PC-3 (cell line): ENCODE results near the gene POTEF. TPM values are rescaled to one million over a fixed set of nuclear protein-coding genes. Genes with fewer than 3 reads are reported as not detected.
"Not testable (repeated sequence)": the region's sequence is repeated elsewhere in the genome, so short reads cannot be mapped to it uniquely, and the experiment has no call there.

Source experiments
- ATAC-seq: fragments of 200-7000 bp; cut with Tn5 transposase; 2 replicates; pipeline ENCODE4 v1.9.1; 2020; ENCODE audit warnings: mild to moderate bottlenecking, moderate library complexity
- BruUV-seq: library from RNA; stranded (reverse); fragments of 400-500 nt; replicated peaks from 2 replicates; lab custom pipeline; 2021; lab: Mats Ljungman, UMichigan
- CTCF ChIA-PET: fragments of 300-600 bp; sonication (Branson Sonifier 250); formaldehyde crosslinking; loops from one replicate; lab custom pipeline; 2022; ENCODE audit warnings: antibody characterized with exemption; lab: Charles Lee
- POLR2A ChIA-PET: fragments of 300-600 bp; sonication (Branson Sonifier 250); formaldehyde crosslinking; loops from one replicate; lab custom pipeline; 2022; ENCODE audit warnings: antibody characterized with exemption; ENCODE audit not compliant: unreplicated experiment; lab: Charles Lee
- DNase-seq: peaks from one replicate; pipeline ENCODE4 v3.0.0-alpha.2; 2015
- H2AFZ ChIP-seq: fragments of 300-600 bp; sonication (generic); 2 replicates; pipeline ENCODE4 v1.6.0; 2016; ENCODE audit warnings: antibody characterized with exemption, low read length
- H3F3A ChIP-seq: fragments of 300-600 bp; sonication (generic); one replicate; pipeline ENCODE4 v1.6.0; 2017; ENCODE audit warnings: antibody characterized with exemption, low read length, control low read depth, mild to moderate bottlenecking; ENCODE audit not compliant: unreplicated experiment
- H3K27ac ChIP-seq: fragments of 300-600 bp; sonication (generic); 2 replicates; pipeline ENCODE4 v1.5.1; 2016; ENCODE audit warnings: mild to moderate bottlenecking, low read length
- H3K27me3 ChIP-seq: fragments of 300-600 bp; sonication (generic); 2 replicates; pipeline ENCODE4 v1.6.1; 2016; ENCODE audit warnings: low read length, mixed read lengths
- H3K36me3 ChIP-seq: fragments of 300-600 bp; sonication (generic); 2 replicates; pipeline ENCODE4 v1.6.1; 2016; ENCODE audit warnings: low read depth, mixed run types, low read length, mixed read lengths
- H3K4me1 ChIP-seq: fragments of 300-600 bp; sonication (generic); 2 replicates; pipeline ENCODE4 v1.5.1; 2016; ENCODE audit warnings: low read length; ENCODE audit not compliant: insufficient read depth
- H3K4me2 ChIP-seq: fragments of 300-600 bp; sonication (generic); 2 replicates; pipeline ENCODE4 v1.6.0; 2016; ENCODE audit warnings: low read length
- H3K4me3 ChIP-seq: fragments of 300-600 bp; sonication (generic); 2 replicates; pipeline ENCODE4 v1.5.1; 2016; ENCODE audit warnings: mild to moderate bottlenecking, low read length, mixed read lengths
- H3K79me2 ChIP-seq: fragments of 300-600 bp; sonication (generic); 2 replicates; pipeline ENCODE4 v1.6.1; 2017; ENCODE audit warnings: low read length, mixed read lengths
- H3K9ac ChIP-seq: fragments of 300-600 bp; sonication (generic); 2 replicates; pipeline ENCODE4 v1.6.0; 2016; ENCODE audit warnings: mild to moderate bottlenecking, low read length
- H3K9me2 ChIP-seq: fragments of 300-600 bp; sonication (generic); replicated peaks from 2 replicates; pipeline ENCODE4 v1.6.1; 2016; ENCODE audit warnings: mixed run types, low read length, mixed read lengths
- H3K9me3 ChIP-seq: fragments of 300-600 bp; sonication (generic); 2 replicates; pipeline ENCODE4 v1.6.1; 2016; ENCODE audit warnings: low read length, mixed read lengths
- H4K20me1 ChIP-seq: fragments of 300-600 bp; sonication (generic); 2 replicates; pipeline ENCODE4 v1.6.1; 2016; ENCODE audit warnings: low read length, mixed read lengths
- EZH2 ChIP-seq: fragments of 300-600 bp; sonication (generic); IDR thresholded peaks from one replicate; pipeline ENCODE4 v1.6.1; 2017; ENCODE audit warnings: antibody characterized with exemption, mild to moderate bottlenecking, low read length; ENCODE audit not compliant: unreplicated experiment
- EZH2phosphoT487 ChIP-seq: fragments of 300-600 bp; sonication (generic); IDR thresholded peaks from 2 replicates; pipeline ENCODE4 v1.6.1; 2018; ENCODE audit warnings: mild to moderate bottlenecking, antibody characterized with exemption, low read length, borderline replicate concordance
- intact Hi-C: fragments of 100-400 bp; cut with micrococcal nuclease; formaldehyde crosslinking; loops from 2 replicates; pipeline ENCODE4 v1.9.0; 2023
- total RNA-seq: library from RNA; depleted of rRNA; stranded (reverse); fragments of >200 nt; gene quantifications from 2 replicates; pipeline ENCODE4 v1.2.3, GENCODE V29; 2014
- TF ChIP-seq, protein P1 (sequence below): fragments of 300-600 bp; sonication (generic); conservative IDR thresholded peaks from 2 replicates; pipeline ENCODE4 v1.5.1; 2017; ENCODE audit warnings: antibody characterized with exemption, low read depth, mild to moderate bottlenecking, low read length

POTEF gene
- total RNA-seq, 1 experiment from 2014 or later: not detected

DNA sequence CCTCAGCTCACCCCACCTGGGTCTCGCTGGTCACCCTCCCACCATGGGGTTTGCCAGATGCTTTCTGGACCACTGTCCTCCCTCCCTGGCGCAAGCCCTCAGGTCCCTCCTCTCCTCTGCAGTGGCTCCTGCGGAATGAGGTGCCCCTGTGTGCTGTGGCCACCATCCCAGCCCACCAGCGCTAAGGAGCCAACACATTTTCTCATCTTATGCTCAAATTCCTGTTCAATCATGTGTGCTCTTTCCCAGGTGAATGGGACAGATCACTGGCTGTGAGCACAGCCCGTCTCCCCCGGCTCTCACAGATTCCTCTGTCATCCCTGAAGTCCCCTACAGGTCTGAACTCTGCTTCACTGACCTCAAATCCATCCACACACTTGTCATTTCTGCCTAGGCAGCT lies 31.1 kb upstream of the POTEF start:
- ATAC-seq (no peak), DNase-seq (no peak)
- H3K4me3 ChIP-seq: no peak overlapping the region
- H3F3A ChIP-seq: no peaks in the 10 kb centered on the region
- BruUV-seq: no TSS peak
- CTCF ChIA-PET: no interaction called here
- no peak overlapping the region for H3K9ac ChIP-seq
- H3K9me2 ChIP-seq: no peaks in the 10 kb centered on the region
- H3K36me3 ChIP-seq: peaks cover under 1% of the 10 kb centered on the region; the same call in 1 of the 2 replicates
- no peaks in the 10 kb centered on the region for H4K20me1 ChIP-seq
- no peak overlapping the region for H3K4me2 ChIP-seq
- TF ChIP-seq, protein P1, sequence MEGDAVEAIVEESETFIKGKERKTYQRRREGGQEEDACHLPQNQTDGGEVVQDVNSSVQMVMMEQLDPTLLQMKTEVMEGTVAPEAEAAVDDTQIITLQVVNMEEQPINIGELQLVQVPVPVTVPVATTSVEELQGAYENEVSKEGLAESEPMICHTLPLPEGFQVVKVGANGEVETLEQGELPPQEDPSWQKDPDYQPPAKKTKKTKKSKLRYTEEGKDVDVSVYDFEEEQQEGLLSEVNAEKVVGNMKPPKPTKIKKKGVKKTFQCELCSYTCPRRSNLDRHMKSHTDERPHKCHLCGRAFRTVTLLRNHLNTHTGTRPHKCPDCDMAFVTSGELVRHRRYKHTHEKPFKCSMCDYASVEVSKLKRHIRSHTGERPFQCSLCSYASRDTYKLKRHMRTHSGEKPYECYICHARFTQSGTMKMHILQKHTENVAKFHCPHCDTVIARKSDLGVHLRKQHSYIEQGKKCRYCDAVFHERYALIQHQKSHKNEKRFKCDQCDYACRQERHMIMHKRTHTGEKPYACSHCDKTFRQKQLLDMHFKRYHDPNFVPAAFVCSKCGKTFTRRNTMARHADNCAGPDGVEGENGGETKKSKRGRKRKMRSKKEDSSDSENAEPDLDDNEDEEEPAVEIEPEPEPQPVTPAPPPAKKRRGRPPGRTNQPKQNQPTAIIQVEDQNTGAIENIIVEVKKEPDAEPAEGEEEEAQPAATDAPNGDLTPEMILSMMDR: no peak
- no peak for TF ChIP-seq EZH2phosphoT487
- no peak for TF ChIP-seq EZH2
- no peak overlapping the region for H3K27ac ChIP-seq
- POLR2A ChIA-PET: no interaction called here
- H3K27me3 ChIP-seq: no peaks in the 10 kb centered on the region
- H2AFZ ChIP-seq: no peak overlapping the region
- H3K4me1 ChIP-seq: no peaks in the 10 kb centered on the region
- H3K79me2 ChIP-seq: no peaks in the 10 kb centered on the region
- intact Hi-C loops: no loop called here
- H3K9me3 ChIP-seq: no peaks in the 10 kb centered on the region

DNA sequence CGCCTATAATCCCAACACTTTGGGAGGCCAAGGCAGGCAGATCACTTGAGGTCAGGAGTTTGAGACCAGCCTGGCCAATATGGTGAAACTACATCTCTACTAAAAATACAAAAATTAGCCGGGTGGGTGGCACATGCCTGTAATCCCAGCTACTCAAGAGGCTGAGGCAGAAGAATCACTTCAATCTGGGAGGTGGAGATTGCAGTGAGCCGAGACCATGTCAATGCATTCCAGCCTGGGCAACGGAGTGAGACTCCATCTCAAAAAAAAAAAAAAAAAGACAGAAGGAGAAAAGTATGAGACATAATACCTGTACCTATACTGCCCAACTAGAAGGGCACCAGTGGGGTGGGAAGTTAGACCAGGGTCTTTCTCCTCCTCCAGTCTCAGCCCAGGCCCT lies 30.4 kb upstream of the POTEF start:
- H3K9ac ChIP-seq, POLR2A ChIA-PET, CTCF ChIA-PET, intact Hi-C loops, H3F3A ChIP-seq, ATAC-seq, H3K36me3 ChIP-seq, BruUV-seq, H3K9me3 ChIP-seq, H3K4me2 ChIP-seq, H4K20me1 ChIP-seq, H3K27me3 ChIP-seq, H3K4me3 ChIP-seq, DNase-seq, H3K4me1 ChIP-seq, H3K9me2 ChIP-seq, H2AFZ ChIP-seq, H3K79me2 ChIP-seq, H3K27ac ChIP-seq: not testable (repeated sequence)

DNA sequence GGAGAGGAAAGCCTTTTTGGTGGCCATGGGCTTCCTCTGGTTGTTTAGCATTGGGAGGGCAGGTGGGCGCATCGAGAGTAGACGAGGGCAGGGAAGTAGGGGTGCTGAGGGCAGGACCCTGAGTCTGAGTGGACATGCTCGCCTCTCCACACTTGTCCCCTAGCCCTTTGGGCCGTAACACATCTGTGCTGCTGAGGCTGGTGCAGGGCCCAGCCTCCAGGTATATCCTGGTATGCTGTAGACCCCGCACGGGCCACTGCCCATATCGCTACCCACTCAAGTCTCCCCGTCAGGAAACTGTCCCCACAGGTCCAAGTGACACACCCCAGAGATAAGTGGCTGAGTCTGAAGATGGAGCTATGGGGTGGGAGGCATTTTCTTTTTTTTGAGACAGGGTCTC lies 29.6 kb upstream of the POTEF start:
- Histone ChIP-seq H3K9me3 (no peaks in the 10 kb centered on the region), H2AFZ (no peak overlapping the region), H3K27ac (no peak overlapping the region), H3K36me3 (no peaks in the 10 kb centered on the region), H3K4me3 (no peak overlapping the region), H3K4me1 (no peaks in the 10 kb centered on the region), H4K20me1 (no peaks in the 10 kb centered on the region), H3F3A (no peaks in the 10 kb centered on the region), H3K79me2 (no peaks in the 10 kb centered on the region), H3K4me2 (no peak overlapping the region), H3K9me2 (no peaks in the 10 kb centered on the region), H3K9ac (no peak overlapping the region), H3K27me3 (no peaks in the 10 kb centered on the region)
- TF ChIP-seq, protein P1: no peak
- no peak for TF ChIP-seq EZH2phosphoT487
- no peak for TF ChIP-seq EZH2
- ChIA-PET POLR2A (no interaction called here), CTCF (no interaction called here)
- BruUV-seq: no TSS peak
- ATAC-seq (no peak), DNase-seq (no peak)
- intact Hi-C loops: no loop called here

DNA sequence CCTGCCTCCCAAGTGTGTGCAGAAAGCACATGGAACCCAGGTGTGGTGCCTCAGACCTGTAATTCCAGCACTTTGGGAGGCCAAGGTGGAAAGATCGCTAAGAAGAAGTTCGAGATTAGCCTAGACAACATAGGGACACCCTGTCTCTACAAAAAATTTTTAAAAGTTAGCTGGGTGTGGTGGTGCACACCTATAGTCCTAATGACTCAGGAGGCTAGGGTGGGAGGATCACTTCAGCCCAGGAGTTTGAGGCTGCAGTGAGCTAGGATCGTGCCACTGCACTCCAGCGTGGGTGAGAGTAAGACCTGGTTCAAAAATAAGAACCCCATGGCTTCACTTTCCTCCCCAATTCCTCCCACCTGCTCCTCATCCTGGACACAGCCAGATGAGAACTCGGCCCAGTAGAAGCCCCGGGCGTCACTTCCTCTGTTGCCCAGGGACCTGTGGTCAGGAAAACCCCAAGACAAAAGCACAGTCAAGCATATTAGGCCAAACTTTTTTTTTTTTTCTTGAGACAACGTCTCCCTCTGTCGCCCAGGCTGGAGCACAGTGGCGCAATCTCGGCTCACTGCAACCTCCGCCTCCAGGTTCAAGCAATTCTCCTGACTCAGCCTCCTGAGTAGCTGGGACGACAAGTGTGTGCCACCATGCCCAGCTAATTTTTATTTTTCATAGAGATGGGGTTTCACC lies 28.9 kb upstream of the POTEF start:
- H3K36me3 ChIP-seq, H3F3A ChIP-seq, ATAC-seq, POLR2A ChIA-PET, H3K9me3 ChIP-seq, H2AFZ ChIP-seq, H3K9ac ChIP-seq, intact Hi-C loops, H3K9me2 ChIP-seq, H3K4me1 ChIP-seq, H3K27ac ChIP-seq, H4K20me1 ChIP-seq, H3K79me2 ChIP-seq, BruUV-seq, H3K4me3 ChIP-seq, H3K4me2 ChIP-seq, DNase-seq, H3K27me3 ChIP-seq: not testable (repeated sequence)
- CTCF ChIA-PET: interaction anchor here (0.6 kb wide), 1 partner anchor 23 kb away, joined by 3 read pairs; no protein-coding TSS in a partner anchor

DNA sequence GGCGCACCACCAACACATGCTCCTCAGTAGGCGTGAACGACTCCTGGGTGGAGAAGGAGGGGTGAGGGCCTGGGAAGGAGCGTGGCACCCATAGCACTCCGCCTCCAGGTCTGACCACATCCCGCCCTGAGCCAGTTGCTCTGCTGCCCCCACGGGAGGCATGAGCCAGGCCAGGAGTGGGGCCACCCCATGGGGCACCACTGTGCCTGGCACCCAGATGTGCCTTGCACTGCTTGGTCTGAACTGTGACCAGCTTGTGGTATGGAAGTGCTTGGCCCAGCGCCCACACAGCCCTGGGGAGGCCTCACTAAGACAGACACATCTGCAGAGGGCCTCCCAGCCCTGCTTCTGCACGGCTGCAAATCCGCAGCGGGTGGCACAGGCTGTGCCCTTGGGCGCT lies 28.3 kb upstream of the POTEF start:
- H3K9ac ChIP-seq, H3K4me1 ChIP-seq, POLR2A ChIA-PET, intact Hi-C loops, H3K27ac ChIP-seq, H3K9me2 ChIP-seq, DNase-seq, H3K36me3 ChIP-seq, H3K4me3 ChIP-seq, H2AFZ ChIP-seq, H3K9me3 ChIP-seq, H4K20me1 ChIP-seq, BruUV-seq, H3K4me2 ChIP-seq, H3K27me3 ChIP-seq, H3K79me2 ChIP-seq, H3F3A ChIP-seq: not testable (repeated sequence)
- ATAC-seq: peak; percentile 11
- CTCF ChIA-PET: interaction anchor here (0.6 kb wide), 1 partner anchor 23 kb away, joined by 3 read pairs; no protein-coding TSS in a partner anchor
